GM18505 (cell line): ENCODE results near the gene B4GALT7.

Source experiments
- ATAC-seq: cut with Tn5 transposase; IDR thresholded peaks from one replicate; pipeline ENCODE4 v1.9.1; 2021; ENCODE audit not compliant: unreplicated experiment
- POLR2A ChIP-seq: IDR thresholded peaks from 4 replicates; pipeline ENCODE4 v1.6.1; 2011; ENCODE audit warnings: borderline replicate concordance; ENCODE audit not compliant: insufficient read depth, insufficient read length; ENCODE audit errors: extremely low read depth

The B4GALT7 gene

GRCh38 chr5:177575488-177575887, 24.4 kb upstream of the B4GALT7 start:
- no peak for TF ChIP-seq POLR2A

DNA sequence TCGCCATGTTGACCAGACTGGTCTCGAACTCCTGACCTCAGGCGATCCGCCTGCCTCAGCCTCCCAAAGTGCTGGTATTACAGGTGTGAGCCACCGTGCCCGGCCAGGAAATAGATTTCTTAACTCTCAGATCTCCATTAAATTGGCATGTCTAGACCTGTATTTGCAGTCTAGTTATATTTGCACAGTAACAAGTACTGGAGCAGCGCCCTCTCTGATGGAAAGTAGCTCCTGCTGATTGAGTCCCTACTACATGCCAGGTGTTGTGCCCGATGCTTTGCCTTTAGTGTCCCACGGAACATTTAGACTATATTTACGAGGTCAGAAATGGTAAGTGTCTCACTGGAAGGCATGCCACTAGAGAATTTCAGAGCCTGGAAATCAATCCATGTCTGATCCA, 23.8 kb upstream of the B4GALT7 start:
- no peak for TF ChIP-seq POLR2A
- no peak for ATAC-seq

More at GRCh38 chr5:177575488-177575887, 24.4 kb upstream of the B4GALT7 start:
- no peak for ATAC-seq

DNA sequence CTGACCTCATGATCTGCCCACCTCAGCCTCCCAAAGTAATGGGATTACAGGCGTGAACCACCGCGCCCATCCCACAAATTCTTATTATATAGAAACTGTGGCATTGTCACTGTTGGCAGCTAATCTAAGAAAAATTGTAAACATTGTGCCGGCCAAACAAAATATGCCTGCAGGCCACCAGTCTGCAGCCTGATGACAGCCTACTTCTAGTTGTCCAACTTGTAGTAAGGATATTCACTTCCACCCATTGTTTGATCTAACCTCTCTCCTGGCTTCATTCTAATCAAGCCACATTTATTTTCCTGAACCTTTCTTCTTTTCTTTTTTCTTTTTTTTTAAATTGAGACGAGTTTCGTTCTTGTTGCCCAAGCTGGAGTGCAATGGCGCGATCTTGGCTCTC, 21.6 kb upstream of the B4GALT7 start:
- TF ChIP-seq POLR2A, result no peak

GRCh38 chr5:177588413-177588909, 11.5 kb upstream of the B4GALT7 start:
- TF ChIP-seq POLR2A, result no peak
- no peak for ATAC-seq

More for the DNA sequence above, 21.6 kb upstream of the B4GALT7 start:
- ATAC-seq, result no peak

DNA sequence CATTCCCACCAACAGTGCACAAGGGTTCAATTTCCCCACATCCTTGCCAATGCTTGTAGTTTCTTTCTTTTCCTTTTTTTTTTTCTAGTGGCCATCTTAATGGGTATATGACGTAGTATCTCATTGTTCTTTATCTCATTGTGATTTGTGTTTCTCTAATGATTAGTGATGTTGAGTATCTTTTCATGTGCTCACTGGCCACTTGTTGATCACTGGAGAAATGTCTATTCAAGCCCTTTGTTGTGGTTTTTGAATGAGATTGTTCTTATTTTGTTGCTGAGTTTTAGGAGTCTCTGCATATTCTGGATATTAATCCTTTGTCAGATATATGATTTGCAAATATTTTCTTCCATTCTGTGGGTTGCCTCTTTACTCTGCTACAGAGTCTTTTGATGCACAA, 9.5 kb upstream of the B4GALT7 start:
- no peak for ATAC-seq
- TF ChIP-seq POLR2A, result no peak

DNA sequence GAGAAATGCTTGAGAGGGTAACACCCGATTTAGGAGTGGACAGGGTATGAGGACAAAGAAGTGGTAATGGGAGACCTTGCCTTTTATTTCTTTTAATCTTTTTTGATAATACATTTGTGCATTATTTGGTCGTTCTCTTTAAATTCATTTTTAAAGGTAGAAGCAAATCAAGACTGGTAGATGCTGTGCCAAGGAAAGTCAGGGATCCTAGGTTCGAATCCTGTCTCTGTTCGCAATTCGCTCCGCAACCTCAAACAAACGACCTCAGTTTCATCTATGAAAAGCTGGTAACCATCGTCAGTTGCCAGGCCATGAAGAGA, 8.3 kb upstream of the B4GALT7 start:
- TF ChIP-seq POLR2A, result no peak
- ATAC-seq, result no peak

GRCh38 chr5:177592010-177592834, 7.7 kb upstream of the B4GALT7 start, which contains the start of gene TMED9:
TMED9 (plus strand) TSS chr5:177592203; CDS start chr5:177592215, 12 bp downstream.
- ATAC-seq, result peak; percentile 92

DNA sequence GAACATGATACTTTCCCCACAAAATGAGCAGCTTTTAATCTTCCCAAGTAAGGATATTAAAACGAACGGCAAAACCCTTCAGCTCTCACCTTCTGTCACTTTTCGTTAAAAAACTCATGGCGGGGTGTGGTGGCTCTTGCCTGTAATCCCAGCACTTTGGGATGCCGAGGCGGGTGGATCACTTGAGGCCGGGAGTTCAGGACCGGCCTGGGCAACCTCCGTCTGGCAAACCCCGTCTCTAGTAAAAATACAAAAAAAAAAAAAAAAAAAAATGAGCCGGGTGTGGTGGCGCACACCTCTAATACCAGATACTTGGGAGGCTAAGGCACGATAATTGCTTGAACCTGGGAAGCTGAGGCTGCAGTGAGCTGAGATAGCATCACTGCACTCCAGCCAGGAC, 7.0 kb upstream of the B4GALT7 start:
- no peak for ATAC-seq

More at GRCh38 chr5:177592010-177592834, 7.7 kb upstream of the B4GALT7 start, which contains the start of gene TMED9:
- peak; percentile 97 for TF ChIP-seq POLR2A

DNA sequence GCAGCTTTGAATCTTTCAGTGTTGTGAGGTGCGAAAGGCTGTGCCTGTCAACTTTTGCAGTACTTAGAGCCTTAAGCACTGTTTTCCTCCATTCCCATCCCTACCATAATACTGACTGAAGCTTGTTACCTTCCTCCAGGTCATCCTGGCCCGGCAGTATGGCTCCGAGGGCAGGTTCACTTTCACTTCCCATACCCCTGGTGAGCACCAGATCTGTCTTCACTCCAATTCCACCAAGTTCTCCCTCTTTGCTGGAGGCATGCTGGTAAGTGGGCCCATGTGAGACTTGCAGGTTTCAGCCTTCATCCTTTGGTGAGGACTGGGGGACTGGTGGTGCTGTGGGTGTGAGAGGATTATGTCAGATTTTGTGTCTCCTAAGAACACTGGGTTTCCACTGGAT, 6.4 kb upstream of the B4GALT7 start:
- no peak for TF ChIP-seq POLR2A
- no peak for ATAC-seq

More for the DNA sequence above, 7.0 kb upstream of the B4GALT7 start:
- no peak for TF ChIP-seq POLR2A

GRCh38 chr5:177594071-177594470, 5.9 kb upstream of the B4GALT7 start:
- TF ChIP-seq POLR2A, result no peak
- ATAC-seq, result no peak

GRCh38 chr5:177595026-177595585, 4.8 kb upstream of the B4GALT7 start:
- no peak for TF ChIP-seq POLR2A
- ATAC-seq, result no peak

GRCh38 chr5:177595991-177596774, 3.7 kb upstream of the B4GALT7 start:
- TF ChIP-seq POLR2A, result no peak
- ATAC-seq, result no peak

DNA sequence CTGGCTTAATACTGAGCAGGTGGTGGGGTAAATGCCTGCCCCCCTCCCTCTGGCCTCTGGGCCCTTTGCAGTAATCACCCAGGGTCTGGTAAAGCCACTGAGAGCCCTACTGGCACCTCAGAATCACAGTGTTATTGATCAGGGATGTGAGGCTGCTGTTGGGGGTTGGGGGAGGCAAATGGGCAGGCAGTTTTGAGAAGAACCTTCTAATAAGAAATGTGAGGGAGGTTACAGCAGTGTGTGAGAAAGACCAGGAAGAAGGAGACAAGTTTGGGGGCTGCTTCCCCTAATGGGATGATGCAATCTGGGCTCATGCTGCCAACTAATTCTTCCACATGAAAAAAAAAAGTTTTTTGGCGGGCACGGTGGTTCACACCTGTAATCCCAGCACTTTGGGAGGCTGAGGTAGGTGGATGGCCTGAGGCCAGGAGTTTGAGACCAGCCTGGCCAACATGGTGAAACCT, 3.1 kb upstream of the B4GALT7 start:
- no peak for TF ChIP-seq POLR2A
- no peak for ATAC-seq
